GM23248 (cell line): Measurements from ENCODE around the gene ING3.

Experiments used
- EZH2 ChIP-seq: fragments of 200-600 bp; sonication (generic); IDR thresholded peaks from 2 replicates; pipeline ENCODE4 v1.6.1; 2018; ENCODE audit warnings: antibody characterized with exemption, mild to moderate bottlenecking; ENCODE audit not compliant: insufficient read depth, poor library complexity, severe bottlenecking
- EZH2phosphoT487 ChIP-seq: fragments of 200-600 bp; sonication (generic); IDR thresholded peaks from 2 replicates; pipeline ENCODE4 v1.6.1; 2018; ENCODE audit warnings: antibody characterized with exemption, moderate library complexity, mild to moderate bottlenecking, low read depth; ENCODE audit not compliant: insufficient read depth

- TF ChIP-seq EZH2 (no peak), EZH2phosphoT487 (no peak)
Measured at GRCh38 chr7:120933475-120933874, 17.1 kb upstream of the ING3 start.
